Suprapubic skin (tissue), 3 donors: ENCODE measurements around the gene RBM33.

Source experiments
- CTCF ChIP-seq, 2 donors: fragments of 200-600 bp in 1 of 2; fragments of 450-650 bp in 1 of 2; sonication (generic) in 1 of 2; IDR thresholded peaks; one replicate each; pipeline ENCODE4 v1.5.1; 2016 to 2019; ENCODE audit warnings: antibody characterized with exemption in 2 of 2, mild to moderate bottlenecking in 1 of 2, moderate library complexity in 1 of 2
- POLR2AphosphoS5 ChIP-seq, 3 donors: sonication (generic); formaldehyde crosslinking; IDR thresholded peaks; one replicate each; pipeline ENCODE4 v1.6.1; 2017; ENCODE audit warnings: antibody characterized with exemption in 3 of 3

GRCh38 chr7:155610633-155611193, 33.7 kb upstream of the RBM33 start:
- TF ChIP-seq CTCF (IDR thresholded peaks at IDR 0.05) = no peak
- no peak for TF ChIP-seq POLR2AphosphoS5 (IDR thresholded peaks at IDR 0.05)
